Measurements from ENCODE around the gene PKNOX2. TPM values are rescaled to one million over a fixed set of nuclear protein-coding genes. Genes with fewer than 3 reads are reported as not detected.

The PKNOX2 gene
- total RNA-seq, 1 donor from 2014 or later: 12.1 TPM

GRCh38 chr11:125180413-125181305, 16.1 kb downstream of the PKNOX2 start:
- H3K27me3 ChIP-seq: no peaks in the 10 kb centered on the region
- TF ChIP-seq, protein P1, sequence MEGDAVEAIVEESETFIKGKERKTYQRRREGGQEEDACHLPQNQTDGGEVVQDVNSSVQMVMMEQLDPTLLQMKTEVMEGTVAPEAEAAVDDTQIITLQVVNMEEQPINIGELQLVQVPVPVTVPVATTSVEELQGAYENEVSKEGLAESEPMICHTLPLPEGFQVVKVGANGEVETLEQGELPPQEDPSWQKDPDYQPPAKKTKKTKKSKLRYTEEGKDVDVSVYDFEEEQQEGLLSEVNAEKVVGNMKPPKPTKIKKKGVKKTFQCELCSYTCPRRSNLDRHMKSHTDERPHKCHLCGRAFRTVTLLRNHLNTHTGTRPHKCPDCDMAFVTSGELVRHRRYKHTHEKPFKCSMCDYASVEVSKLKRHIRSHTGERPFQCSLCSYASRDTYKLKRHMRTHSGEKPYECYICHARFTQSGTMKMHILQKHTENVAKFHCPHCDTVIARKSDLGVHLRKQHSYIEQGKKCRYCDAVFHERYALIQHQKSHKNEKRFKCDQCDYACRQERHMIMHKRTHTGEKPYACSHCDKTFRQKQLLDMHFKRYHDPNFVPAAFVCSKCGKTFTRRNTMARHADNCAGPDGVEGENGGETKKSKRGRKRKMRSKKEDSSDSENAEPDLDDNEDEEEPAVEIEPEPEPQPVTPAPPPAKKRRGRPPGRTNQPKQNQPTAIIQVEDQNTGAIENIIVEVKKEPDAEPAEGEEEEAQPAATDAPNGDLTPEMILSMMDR (IDR thresholded peaks at IDR 0.05): no peak
- DNase-seq (ENCODE audit: low spot score in 2 of 2): no peak
- H3K4me3 ChIP-seq: no peak overlapping the region
- intact Hi-C loops (cut with DNase I): no loop called here
- H3K27ac ChIP-seq: no peak overlapping the region
- peaks cover 4 to 7% of the 10 kb centered on the region in 2 donors for H3K4me1 ChIP-seq
- no peaks in the 10 kb centered on the region for H3K36me3 ChIP-seq
- no peaks in the 10 kb centered on the region for H3K9me3 ChIP-seq

GRCh38 chr11:125182573-125182972, 18.0 kb downstream of the PKNOX2 start:
- Histone ChIP-seq H3K27ac (no peak overlapping the region), H3K36me3 (no peaks in the 10 kb centered on the region), H3K9me3 (peaks cover 0 to 10% of the 10 kb centered on the region in 2 donors), H3K4me3 (no peak overlapping the region), H3K27me3 (no peaks in the 10 kb centered on the region), H3K4me1 (no peaks in the 10 kb centered on the region)
- intact Hi-C loops (cut with DNase I): no loop called here
- DNase-seq (ENCODE audit: low spot score in 2 of 2): no peak
- TF ChIP-seq, protein P1 (IDR thresholded peaks at IDR 0.05): no peak

DNA sequence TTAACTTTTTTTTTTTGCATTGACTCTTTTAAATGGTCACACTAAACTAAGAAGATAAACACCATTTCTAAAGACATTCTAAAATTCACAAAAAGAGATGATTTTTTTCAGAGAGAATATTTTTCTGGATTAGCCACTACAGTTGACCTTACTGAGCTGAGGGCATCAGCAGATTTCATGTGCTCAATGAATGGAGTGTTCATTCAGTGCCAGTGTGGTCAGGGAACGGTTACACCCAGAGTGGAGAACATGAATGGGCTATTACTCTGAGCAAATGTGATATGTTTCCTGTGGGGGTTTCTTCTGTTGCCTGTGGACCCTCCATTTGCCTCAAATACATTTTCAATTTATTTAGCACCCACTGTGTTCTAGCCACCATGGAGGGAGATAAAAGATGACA, 19.1 kb downstream of the PKNOX2 start:
- no peak for DNase-seq (ENCODE audit: low spot score in 2 of 2)
- H3K27ac ChIP-seq: no peak overlapping the region
- H3K9me3 ChIP-seq: peaks cover 0 to 12% of the 10 kb centered on the region in 2 donors
- intact Hi-C loops (cut with DNase I): no loop called here
- no peak overlapping the region for H3K4me3 ChIP-seq
- H3K27me3 ChIP-seq: no peaks in the 10 kb centered on the region
- TF ChIP-seq, protein P1 (IDR thresholded peaks at IDR 0.05): no peak
- no peaks in the 10 kb centered on the region for H3K36me3 ChIP-seq
- no peaks in the 10 kb centered on the region for H3K4me1 ChIP-seq

DNA sequence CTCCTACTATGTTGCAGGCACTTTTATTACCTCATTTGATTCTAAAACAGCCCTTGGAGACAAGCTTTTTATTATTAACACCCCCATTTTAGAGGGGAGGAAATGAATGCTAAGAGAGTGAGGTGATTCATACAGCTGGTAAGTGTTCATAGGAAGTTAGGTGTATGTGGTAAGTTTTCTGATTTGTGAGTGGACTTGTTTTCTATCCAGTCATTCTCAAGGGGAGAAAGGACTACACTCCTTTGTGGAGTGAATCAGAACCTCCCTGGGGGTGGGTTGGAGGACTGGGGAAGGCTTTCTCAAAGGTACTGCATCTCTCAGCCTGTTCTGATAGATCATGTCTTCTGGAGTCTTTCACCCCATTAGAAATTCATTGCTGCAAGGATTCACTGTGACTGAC, 23.5 kb downstream of the PKNOX2 start:
- H3K9me3 ChIP-seq: peaks cover 0 to 12% of the 10 kb centered on the region in 2 donors
- no peaks in the 10 kb centered on the region for H3K36me3 ChIP-seq
- no peak for DNase-seq (ENCODE audit: low spot score in 2 of 2)
- intact Hi-C loops (cut with DNase I): no loop called here
- no peak overlapping the region for H3K4me3 ChIP-seq
- TF ChIP-seq, protein P1 (IDR thresholded peaks at IDR 0.05): no peak
- H3K27me3 ChIP-seq: no peaks in the 10 kb centered on the region
- H3K27ac ChIP-seq: no peak overlapping the region
- H3K4me1 ChIP-seq: no peaks in the 10 kb centered on the region

GRCh38 chr11:125190566-125190965, 26.0 kb downstream of the PKNOX2 start:
- intact Hi-C loops (cut with DNase I): no loop called here
- Histone ChIP-seq H3K4me1 (no peaks in the 10 kb centered on the region), H3K27me3 (no peaks in the 10 kb centered on the region), H3K27ac (no peak overlapping the region), H3K9me3 (peaks cover 0 to 12% of the 10 kb centered on the region in 2 donors), H3K4me3 (no peak overlapping the region), H3K36me3 (no peaks in the 10 kb centered on the region)
- TF ChIP-seq, protein P1 (IDR thresholded peaks at IDR 0.05): no peak
- DNase-seq (ENCODE audit: low spot score in 2 of 2): no peak

Measured in ascending aorta (tissue), 2 donors.